Measurements from ENCODE around the gene PCCA.

The PCCA gene

DNA sequence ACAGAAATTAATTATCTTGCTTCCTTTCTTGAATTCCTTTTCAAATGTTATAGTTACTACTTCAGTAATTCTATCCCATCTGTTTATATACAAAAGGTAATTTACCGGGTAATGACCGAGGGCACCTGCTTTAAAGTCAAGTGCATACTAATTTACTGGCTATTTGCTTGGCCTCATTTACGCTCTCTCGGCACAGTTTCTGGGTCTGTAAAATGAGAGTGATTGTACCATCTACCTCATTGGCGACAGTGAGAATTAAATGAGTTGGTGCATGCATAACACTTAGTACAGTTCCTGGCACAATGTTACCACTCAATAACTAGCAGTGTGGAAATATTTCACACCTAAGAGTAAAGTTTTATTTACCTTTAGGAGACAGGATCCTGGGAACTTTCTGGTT, 388.1 kb downstream of the PCCA start:
- FAIRE-seq = no peak

DNA sequence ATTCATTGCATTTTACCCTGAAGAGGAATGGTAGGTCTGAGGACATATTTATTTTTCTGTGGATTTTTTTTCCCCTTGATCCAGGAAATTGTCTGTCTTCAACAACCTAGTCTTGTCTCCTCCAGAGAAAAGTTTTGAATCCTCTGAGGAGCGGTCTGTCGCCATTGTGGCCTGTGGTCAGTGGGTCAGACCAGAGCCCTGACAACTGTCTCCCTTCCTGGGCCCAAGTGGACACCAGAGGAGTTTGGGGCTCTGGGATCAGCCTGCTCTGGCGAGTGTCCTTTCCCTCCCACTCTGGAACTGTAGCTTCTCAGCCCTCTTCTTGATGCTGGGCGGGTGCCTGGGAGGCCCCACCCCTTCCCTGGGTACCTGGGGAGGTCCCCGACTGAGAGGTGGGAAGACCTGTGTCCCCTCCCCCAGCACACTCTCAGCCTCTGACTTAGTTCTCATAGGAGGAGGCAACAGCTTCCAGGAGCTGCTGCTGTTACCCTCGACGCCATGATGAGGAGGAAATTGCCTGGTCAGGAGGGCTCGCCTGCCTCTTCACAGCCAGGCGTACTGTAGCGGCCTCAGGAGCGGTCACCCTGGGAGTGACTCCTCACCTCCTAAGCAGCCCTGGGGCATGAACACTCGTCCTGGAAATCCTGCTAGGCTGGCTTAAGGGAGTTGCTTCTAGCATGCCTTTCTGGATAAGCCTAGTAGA, 389.4 kb downstream of the PCCA start:
- no peak for FAIRE-seq

DNA sequence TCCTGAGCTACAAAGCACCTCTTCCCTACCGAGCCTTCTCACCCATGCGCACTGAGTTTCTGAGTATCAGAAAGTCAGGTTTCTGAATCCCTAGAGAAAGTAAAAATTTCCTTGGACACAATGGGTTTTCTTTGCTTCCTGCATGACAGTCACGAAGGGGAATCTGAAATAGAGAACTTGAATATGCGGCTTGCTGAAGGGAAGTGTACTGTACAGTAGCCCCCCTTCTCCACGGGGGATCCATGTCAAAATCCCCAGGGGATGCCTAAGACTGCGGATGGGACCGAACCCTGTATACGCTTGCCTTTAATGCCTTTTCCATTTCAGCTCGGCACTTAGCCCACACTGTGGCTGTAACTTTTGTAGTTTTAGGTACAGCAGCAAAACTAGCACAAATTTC, 391.8 kb downstream of the PCCA start:
- no peak for FAIRE-seq

DNA sequence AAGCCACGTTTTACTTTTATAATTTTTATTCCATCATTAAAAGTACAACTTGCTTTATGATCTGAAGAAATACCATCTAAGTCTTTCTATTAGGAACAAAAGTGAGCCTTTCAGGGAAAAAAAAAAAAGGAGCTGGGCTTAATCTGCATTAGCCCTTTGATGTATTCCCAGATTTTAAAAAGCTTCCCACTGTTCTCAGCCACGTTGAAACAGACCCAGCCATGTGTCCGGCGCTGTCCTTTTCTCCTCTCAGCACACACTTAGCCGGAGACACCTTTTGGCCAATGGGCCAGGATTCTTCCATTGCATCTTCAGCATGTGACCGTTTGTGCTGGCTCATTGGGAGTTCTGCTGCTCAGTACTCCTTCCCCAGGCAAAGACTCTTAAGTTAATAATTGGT, 394.2 kb downstream of the PCCA start:
- no peak for FAIRE-seq

DNA sequence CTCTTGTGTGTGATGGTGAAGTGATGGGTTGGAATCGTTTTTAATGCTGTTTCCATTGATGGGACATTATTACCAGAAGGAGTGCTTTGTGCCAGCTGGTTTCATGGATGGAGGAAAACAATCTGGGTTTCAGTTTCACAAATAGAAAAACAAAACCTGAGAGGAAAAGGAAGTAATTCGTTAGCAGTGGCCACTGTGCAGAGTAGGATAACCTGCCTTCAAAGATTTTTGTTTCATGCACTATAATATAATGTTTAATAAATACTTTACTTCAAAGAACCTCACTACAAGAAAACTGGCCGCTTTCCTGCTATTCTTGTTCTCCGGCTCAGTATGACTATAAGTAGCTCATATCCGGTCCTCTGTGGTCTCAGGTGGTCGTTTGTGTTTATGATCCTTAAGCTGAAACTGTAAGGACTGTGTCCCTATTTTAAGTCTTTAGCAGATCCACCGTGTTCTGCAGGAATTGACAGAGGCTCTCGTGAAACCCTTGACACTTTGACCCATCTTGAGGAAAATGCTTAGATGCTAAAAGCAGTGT, 395.0 kb downstream of the PCCA start:
- no peak for FAIRE-seq

DNA sequence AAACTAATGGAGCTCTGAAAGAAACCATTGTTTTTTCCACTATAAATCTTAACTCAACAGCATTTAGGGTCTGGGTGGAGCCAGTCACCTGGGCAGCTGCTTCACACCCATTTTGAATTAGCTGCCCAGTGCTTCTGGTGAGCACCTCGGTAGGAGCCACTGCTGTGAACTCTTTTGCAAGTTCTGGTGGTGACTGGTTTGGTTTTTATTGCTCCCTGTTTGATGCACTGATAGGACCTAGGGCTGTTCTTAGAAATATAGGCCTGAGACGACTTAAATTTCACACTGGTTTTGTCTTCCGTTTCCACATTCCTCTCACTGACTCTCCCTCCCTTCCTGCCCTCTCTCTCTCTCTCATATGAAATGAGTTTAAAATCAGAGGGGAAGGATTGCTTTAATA, 395.8 kb downstream of the PCCA start:
- FAIRE-seq = no peak

DNA sequence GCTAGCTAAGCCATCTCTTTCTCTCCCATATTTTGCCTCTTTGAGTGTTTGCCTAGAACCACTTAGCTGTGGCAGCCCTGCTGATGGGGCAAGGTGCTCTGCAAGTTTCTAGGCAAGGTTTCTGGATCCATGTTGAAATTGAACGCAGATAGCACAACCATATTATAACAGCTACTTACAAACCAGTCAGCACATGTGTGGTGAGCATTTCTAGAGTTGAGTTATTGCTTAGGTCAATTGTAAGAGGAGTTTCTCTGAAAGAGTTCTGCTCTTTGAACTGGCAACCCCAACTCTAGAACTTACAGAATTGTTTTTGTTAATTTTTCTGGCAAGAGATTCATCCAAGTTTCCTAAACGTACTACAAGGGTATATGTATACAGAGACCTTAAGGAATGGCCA, 396.4 kb downstream of the PCCA start:
- FAIRE-seq = no peak

DNA sequence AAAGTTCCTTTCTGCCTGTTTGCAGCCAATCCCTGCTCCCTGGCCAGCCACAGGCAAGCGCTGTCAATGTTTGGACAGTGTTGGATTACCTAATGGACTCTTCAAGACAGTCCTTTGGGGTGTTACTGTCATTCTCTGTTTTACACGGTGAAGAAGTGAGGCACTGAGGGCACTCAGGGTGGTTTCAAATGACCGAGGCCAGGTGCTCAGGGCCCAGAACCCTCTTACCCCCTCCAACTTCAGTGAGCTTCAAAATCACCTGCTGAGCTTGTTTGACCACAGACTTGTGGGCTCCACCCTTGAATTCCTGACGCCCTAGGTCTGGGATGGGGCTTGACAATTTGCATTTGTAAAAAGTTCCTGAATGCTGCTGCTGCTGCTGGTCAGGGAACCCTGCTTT, 401.8 kb downstream of the PCCA start:
- FAIRE-seq = no peak

DNA sequence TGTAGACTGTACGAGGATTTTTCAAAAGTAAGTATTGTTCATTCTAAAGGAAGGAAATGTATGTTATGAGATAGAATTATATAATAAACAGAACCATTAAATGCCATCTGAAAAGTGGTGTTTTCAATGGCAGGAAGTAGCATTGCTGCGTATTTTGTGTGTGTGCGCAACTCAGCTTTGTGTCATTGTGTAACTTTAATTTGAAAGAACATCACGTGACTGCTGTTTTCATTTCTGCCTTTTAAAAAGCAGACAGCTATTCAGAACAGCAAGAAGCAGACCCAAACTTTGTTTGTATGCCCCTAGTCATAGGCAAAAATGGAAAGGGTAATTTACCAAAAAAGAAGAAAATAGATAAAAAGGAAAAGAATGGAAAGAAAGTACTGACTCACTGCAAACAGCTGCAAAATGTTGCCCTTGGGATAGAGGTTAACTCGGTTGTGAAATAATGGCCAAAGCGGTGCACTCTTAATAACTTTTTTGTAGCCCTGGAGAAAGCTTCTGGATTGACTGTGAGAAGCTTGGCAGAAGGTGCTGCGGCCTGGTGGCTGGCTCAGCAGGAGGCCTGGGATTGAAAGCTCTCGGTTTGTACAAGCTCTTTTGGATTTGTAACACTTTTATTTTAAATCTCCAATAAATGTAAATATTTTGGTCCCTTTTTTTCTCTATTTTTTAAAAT, 402.4 kb downstream of the PCCA start:
- FAIRE-seq = no peak

DNA sequence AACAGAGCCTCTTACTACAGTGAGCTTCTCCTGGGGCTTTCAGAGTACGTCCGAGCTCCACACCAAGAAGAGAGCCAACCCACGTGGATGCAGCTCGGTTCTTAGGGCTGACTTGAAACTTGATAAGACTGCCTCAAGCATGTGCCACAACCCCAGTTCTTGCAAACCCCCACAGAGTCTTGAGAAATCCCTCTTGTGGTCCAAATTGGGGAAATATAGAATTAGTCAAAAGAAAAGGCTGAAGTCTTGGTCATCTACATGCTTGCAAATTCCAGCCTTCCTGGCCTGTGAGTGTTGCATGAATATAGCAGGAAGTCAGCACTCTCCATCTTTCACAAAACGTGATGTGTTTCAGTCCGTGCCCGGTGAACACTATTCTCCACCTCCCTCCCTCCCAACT, 404.5 kb downstream of the PCCA start:
- FAIRE-seq = no peak

DNA sequence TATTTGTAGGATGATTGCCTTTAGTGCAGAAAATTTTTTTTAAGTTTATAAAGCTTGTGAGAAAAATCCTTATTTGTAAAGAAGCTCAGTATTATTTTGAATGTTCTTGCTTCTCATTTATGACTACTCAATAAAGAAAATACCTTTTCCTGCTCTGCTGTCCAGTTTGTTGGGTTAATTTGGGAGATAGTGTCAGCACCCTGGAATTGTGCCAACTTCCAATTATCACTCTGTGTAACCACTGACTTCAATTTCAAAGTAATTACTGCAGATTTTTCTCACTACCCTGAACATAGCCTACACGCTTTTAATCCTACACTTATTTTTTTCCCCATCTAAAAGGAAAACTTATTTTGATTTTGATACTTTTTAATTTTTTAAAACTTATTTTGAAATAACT, 406.6 kb downstream of the PCCA start:
- FAIRE-seq = no peak

DNA sequence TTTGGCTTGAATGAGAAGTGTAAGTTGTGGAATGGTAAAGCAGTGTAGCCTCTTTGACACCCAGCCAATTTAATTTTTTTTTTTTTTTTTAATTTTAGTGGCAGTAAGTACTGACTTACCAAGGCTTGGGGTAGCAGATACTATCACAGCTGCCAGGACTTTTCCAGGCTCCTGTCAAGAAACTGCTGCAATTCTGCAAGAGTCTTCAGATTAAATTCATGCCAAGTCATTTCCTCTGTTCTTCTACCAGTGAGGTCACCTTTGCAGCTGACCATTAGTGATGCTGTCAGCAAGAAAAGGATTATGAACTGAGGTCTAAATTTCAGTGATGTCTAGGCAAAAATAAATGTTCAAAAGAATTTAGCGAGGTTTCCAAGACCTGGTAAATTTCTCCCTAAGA, 408.5 kb downstream of the PCCA start:
- FAIRE-seq = no peak

DNA sequence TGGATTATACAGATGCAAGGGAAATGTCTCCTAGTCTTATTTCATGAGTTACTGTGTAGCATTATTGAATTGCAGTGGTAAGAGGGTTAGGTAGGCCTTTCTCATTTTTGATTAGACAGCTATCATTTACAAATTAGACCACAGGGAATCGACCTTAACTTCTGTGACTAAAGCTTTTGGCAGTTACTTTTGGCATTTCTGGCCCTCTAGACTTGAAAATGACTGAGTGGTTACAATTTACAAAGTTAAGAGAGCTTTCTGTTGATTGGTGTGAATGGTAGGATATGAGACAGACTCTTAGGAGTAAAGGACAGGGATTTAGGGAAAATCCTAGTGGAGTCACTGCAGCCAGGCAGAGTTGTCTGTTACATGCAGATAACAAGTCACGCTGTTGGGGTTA, 413.6 kb downstream of the PCCA start:
- FAIRE-seq = no peak

DNA sequence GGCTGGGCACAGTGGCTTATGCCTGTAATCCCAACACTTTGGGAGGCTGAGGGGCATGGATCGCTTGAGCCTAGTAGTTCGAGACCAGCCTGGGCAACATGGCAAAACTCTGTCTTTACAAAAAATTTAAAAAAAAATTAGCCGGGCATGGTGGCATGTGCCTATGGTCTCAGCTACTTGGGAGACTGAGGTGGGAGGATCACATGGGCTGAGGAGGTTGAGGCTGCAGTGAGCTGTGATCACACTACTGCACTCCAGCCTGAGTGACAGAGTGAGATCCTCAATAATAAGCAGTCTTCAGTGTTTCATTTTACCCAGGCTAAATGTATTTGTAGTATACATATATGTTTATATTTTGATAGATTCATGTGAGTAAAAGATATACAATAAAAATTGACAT, 414.7 kb downstream of the PCCA start:
- FAIRE-seq = no peak

DNA sequence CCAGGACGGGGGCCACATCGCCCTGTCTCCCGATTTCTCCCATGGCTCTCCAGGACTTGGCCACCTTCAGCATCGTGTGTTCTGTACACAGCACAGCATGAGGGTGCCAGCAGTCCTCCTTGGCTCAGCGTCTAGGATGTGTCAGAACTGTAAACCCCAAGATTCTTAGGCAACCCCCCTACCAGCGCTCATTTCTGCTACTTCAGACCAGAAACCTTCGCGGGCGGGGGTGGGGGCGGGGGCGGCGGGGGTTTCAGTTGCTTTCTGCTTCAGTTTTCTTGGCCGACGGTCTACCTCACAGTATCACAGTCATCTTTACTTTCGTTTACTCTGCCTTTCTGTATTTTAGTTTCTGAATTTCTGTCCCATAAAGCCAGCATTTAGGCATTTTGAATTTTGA, 417.3 kb downstream of the PCCA start:
- no peak for FAIRE-seq

DNA sequence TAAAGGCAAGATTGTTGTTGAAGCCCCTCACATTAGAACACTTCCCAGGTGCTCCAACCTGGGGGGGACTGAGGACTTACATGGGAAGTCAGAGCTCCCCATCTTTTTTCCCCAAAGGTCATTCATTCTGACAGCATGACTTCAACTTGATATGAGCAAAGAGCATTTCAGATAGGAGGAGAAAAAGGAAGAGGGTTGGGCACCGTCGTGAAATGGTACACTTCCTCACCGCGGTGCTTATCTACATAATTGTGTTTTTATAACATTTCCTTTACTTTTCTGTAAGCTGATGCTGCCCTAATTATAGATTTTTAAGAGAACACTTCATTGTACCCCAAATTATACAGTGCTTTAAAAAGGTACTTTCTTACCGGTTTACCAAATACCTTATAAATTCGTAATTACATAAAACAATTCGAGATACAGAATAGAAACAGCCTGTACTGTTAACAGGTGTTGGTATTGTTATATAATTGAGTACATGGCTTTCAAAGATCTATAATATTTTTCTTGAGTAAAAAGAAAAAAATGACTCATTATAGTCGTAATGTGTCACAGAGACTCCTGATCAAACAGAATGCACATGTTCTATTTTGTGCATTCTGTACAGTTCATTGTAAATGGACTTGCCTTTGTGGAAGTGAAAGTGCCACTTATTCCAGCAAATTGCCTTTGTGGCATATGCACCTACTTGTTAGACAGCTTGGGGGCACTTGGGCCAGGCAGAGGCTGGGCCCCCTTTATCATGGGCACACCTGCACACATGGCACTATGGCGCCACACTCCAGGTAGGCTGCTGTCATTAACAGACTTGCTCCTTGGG, 417.9 kb downstream of the PCCA start:
- no peak for FAIRE-seq

DNA sequence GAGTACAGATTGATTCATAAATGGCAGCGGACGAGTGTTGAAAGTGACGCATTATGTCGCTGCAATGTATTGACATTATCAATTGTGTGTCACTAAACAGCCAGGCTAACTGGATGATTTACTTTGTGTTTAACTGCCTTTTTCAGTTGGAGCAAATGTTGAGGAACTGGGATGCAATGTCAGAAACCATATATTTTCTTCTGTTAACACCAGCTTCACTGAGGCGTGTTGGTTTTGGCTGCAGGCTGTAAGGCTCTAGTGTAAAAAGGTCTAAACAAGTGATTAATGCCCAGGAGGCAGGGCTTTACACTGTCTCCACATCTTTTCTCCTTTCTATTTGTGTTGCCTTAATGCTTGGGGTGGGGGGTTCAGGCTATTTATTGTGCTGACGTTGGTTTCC, 419.6 kb downstream of the PCCA start:
- FAIRE-seq = no peak

DNA sequence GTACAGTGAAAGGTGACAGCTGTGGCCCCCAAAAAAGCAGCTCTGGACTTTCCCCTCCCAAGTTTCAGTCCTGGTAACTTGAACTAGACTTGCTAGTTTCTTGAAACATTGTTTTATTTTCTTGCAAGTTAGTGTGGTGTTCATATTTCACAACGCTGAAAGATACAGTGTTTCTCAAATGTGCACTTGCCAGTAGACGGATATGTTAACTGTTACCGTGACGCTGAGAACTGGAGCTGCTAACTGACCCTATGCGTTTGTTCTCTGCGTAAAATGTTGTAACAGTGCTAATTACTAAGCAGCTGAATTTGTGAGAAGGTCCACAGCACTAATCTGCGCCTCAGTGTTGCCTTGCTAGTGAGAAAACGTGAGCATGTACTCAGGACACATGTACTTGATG, 420.1 kb downstream of the PCCA start:
- FAIRE-seq = no peak

DNA sequence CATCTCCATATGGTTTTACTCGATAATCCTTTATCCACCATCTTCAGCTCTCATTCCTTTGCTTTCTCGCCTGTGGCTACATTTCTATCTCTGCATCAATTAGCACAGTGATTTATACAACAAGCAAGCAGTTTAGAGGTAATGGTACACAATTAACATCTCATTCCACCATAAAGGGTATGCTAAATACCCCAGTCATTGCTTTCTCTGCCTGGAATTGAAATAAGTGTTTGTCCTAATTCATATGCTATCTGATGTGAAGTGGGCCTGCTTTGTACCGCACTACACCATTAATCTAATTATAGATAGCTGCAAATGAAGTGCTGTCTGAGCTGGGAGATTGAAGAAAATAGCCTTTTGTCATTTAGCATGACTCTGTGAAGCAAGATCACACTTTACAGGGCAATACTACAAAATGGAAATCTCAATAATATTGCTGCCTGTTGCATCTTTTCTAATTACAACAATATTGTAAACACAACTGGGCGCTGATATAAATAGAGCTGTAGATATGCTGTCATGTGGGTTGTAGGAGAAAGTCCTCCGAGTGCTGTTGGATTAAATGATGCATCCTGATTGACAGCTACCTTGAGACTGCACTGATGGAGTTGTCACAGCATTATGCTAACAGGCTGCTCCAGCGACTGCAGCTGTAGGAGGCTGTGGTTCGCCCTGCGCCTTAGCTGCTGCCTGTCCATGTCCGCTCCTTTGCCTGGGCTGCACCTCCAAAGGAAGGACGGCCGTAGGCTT, 421.5 kb downstream of the PCCA start:
- no peak for FAIRE-seq

DNA sequence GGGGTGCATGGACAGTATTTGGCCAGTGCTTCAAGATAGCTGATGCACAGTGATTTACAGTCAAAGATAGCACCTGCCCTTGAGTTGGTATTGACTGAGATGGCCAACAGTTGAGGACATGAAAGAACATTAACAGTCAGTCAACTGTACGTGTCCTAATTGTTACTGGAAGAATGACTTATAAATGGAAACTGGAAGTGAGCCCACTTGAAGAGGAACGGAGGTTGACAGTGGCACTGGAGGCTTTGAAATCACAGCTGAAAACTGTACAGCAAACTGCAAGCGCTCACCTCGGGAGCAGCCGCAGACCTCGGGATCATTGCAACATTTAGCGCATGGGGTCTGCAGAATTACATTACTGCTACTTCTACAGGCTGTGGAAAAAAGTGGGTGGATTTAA, 422.6 kb downstream of the PCCA start:
- no peak for FAIRE-seq

DNA sequence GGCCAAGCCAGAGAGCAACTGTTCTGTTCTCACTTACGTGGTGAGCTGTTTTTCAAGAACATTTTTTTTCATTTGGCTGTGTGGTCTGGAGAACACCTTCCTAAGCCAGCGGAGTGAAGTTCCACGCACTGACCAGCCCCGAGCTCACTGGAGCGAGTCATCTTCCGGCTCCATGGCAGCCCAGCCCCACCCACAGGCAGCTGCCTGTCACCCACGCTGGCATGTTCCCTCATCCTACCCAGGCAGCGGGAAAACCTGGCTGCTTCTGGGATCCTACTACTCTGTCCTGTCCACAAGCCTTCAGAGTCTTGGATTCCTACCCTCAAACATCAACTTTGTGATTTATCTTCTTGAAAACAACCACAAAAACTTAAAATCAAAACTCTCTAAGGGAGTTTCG, 423.5 kb downstream of the PCCA start:
- no peak for FAIRE-seq

DNA sequence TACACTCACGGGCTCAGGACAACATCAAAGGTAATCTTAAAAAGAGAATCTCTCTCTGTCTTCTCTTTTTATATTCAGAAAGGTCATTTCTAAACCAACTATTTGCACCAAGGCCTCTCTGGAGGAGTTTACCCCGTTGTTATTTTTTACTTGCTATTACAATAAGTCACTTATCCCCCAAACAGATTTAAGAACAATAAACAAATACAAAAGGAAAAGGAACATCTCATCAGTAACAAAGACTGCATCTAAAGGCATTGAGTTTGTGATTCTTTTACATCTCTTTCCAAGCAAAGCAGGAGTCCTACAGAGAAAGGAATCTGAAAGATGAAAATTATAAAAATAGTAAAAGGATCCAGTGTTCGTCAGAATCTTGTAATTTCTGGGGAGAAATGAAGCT, 424.3 kb downstream of the PCCA start:
- no peak for FAIRE-seq
